Iris pigment epithelial cell (primary cell): Measurements from ENCODE around the gene CLTC.
"Not testable (repeated sequence)": the region's sequence is repeated elsewhere in the genome, so short reads cannot be mapped to it uniquely, and the experiment has no call there.

Source experiments
- DNase-seq: peaks from one replicate; pipeline ENCODE4 v3.0.0-alpha.2; 2011; ENCODE audit warnings: low read depth

Gene CLTC

DNA sequence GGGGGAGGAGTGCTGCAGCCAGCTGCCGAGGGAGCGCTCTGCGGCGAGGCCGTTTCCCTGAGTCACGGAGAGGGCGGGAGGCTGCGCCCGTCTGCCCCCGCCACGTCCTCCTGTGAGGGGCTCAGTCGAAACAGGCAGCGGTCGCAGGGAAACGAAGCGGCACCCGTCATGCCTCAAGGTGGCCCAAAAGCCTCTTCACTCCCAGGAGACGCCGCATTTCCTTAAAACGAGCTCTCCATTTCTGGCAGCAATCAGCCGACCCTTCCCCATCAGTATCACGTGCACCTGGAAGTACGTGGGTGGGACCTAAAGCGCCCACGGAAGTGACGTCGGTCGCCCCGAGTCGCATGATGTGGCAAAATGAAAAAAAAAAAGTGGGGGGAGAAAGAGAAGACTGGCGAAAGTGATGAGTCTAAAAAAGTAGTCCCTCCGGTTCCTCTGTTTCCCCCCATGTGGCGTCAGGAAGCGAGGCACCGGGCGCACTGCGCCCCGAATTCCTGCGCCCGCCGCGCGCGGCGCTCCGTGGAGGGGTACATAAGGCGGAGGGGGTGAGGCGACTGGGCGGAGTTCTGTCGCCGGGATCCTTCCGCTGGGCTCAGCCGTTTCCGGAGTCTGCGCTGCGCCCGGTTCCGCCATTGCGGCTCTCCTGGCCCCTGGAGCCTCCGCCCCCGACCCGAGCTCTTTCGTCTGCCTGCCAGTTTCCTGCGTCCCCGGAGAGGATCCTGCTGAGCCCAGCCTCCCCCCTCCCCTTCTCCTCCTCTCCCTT, at the start of gene CLTC:
Gene CLTC (plus strand): TSS at position 598 of the 766 bp plus-strand sequence. CDS start 237 bp downstream, outside the sequence.
- peak; percentile 98 for DNase-seq

DNA sequence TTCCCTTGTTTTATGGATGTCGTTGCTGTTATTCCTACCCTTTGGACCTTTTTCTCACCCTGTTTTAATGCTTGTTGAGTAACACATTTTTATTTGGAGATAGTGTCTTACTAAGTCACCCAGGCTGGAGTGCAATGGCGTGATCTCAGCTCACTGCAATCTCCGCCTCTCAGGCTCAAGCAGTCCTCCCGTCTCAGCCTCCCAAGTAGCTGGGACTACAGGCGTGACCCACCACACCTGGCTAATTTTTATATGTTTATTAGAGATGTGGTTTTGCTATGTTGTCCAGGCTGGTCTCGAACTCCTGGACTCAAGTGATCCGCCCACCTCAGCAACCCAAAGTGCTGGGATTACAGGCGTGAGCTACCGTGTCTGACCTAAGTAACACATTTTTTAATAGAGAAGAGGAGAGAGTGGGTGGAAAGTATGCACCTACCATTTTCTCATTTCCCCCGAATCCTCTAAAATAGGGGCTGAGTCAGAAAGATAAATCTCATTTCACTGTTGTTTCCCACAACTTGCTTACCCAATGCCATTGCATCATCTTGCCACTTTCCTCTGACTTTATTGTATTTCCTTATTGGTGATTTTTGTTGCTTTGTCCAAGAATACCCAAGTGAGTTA, 47.3 kb upstream of the CLTC start:
- DNase-seq, result peak; percentile 77

DNA sequence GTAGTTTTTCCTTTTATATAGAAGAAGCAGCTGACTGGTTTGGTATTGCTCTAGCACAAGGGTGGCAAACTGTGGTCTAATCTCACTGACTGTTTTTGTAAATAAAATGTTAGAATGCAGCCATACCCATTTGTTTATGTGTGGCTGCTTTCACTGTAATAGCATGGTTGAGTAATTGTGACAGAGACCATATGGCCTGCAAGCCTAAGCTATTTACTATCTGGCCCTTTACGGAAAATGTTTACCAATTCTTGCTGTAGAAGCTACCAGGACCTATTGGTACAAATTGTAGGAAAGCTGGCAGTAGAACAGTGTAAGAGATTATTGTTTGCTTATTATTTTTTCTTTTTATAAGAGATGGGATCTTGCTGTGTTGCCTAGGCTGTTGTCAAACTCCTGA, 35.5 kb upstream of the CLTC start:
- DNase-seq, result not testable (repeated sequence)

DNA sequence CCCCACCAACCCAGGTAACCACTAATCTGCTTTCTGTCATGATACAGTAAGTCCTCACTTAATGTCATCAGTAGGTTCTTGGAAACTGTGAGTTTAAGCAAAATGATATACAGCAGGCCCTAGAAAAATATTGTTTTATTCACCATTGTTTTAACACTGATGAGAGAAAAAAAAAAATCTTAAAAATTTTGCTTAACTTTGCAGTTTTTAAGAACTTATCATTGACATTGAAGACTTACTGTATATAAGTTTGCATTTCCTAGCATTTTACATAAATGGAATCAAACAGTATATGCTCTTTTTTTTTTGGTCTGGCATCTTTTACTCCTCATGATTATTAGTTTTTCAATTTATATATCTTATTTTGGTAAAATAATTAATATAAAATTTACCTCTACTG, 19.5 kb upstream of the CLTC start:
- no peak for DNase-seq

DNA sequence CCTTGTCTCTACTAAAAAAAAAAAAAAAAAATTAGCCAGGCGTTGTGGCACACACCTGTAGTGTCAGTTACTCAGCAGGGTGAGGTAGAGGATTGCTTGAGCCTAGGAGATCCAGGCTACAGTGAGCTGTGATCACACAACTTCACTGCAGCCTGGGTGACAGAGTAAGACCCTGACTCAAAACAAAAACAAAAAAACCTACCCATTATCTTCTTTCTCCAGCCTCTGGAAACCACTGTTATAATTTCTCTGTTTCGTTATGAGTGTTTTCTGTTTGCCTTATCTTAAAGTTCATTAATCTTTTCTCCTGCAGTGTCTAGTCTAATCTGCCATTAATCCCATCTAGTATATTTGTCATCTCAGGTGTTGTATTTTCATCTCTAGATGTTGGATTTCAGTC, 18.6 kb upstream of the CLTC start:
- no peak for DNase-seq

DNA sequence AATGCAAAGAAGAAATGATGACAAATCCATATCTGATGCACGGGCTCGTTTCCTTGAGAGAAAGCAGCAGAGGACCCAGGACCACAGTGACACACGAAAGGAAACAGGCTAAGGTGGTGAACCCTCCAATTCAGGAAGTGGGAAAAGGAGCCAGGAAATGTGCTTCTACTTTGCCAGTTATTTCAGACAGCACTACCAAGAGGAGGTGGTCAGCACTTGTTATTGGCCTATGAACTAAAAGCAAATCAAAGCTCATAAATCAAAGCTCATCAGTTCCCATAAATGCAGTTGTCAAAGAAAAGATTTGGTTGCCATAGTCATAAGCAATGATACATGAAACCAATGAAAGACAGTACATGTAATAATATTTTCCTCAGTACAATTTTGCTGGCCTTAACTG, 12.6 kb upstream of the CLTC start:
- no peak for DNase-seq

DNA sequence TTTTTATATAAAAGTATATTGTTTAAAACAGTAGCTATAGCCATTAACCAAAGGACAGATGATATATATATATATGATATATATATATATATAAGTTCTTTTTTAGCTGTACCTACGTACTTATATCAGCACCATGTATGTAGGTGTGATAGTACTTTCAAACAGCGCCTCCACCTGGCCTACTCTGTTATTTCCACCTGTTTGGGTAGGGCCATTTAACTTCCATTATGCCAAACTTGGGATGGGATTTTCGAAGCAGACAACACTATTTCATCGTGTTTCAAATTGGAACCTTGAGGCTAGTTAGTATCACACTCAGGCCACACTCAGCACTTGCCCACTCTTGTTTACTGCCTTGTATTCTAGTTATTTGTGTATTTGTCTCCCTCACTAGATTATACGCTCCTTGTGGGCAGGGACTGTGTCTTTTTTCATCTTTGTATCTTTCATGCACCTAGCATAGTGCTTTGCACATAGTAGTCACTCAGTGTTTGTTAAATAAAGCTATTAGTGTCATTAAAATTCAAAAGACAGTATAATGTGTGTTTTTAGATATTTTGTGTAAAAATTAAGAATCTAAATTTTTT, 11.8 kb upstream of the CLTC start:
- DNase-seq, result no peak

DNA sequence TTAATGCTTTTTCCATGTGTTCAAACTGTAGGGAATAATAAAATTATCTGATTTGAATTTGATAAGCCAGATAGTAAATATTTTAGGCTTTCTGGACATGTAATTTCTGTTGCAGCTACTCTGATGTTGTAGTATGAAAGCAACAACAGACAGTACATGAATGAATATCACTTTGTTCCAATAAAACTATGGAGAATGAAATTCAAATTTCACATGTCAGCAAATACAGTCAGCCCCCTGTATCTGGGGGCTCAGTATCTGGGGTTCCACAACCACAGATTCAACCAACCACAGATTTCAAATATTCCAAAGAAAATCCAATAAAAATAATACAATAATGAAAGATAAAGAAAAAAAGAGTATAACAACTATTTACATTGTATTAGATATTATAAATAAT, 8.2 kb upstream of the CLTC start:
- DNase-seq, result no peak

DNA sequence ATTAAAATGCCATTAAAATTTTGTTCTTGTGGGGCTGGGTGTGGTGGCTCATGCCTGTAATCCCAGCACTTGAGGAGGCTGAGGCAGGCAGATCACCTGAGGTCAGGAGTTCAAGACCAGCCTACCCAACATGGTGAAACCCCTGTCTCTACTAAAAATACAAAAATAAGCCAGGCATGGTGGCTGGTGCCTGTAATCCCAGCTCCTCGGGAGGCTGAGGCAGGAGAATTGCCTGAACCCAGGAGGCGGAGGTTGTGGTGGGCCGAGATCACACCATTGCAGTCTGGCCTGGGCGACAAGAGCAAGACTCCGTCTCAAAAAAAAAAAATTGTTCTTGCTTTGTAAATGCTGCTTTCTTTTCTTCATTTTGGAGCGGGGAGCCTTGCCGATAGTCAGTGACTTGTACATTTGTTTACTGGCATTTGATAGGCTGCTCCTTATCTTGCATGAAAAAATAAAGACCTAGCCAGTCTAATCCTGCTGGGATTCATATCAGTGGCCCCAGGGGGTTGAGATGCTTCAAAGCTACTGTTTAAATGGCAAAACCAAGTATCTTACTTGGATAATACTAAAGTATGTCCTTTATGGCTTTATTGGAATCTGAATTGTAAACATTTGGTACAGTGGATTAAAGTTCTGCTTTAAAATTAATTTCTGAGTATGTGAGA, 3.3 kb upstream of the CLTC start:
- DNase-seq, result peak; percentile 61

DNA sequence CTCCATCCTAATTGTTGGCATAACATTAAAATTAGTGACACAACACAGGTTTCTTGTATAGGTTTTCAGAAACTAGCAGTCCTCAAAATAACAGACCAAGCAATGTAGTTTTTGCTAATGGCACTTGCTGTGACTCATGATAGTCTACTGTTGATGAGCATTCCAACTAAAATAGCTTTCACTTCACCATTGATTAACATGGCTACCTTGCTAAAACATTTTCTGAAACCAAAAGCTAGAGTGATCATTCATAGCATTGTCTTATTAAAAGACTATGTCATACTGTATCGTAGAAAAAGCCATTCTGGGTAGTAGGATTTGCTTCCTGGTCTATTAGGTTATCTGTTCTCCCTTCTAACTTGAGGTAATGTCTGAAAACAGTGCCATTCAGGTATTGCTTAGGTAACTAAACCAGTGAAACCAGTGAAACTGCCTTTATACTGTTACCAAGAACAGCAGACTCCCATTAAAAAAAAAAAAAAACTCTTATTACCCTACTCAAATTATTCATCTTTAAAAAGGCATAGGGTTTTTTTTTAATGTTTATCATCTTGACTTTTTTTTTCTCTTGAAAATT, 2.5 kb upstream of the CLTC start:
- no peak for DNase-seq

DNA sequence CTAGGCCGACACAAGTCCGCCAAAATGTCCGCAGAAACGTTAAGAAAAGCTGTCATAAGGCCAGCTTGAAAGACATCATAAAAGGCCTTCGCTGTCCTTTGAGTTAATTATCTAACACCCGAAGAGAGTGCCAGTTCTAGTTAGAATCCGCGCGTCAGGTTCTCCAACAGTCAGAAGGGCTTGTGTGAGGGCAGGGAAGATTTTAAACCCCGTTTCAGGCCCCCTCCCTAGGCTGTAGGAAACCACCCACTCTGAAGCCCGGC, 729 bp upstream of the CLTC start:
- no peak for DNase-seq

DNA sequence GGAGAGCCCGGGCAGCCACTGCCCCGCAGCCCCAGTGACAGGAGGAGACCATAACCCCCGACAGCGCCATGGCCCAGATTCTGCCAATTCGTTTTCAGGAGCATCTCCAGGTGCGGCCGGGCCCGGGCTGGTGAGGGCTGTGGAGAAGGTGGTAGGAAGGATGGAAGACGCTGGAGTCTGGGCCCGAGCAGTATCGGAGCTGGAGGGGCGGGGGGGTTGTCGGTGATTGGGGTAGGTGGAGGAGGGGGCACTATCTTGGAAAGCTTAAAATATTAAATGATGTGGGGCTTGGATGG, 317 bp downstream of the CLTC start:
- no peak for DNase-seq

DNA sequence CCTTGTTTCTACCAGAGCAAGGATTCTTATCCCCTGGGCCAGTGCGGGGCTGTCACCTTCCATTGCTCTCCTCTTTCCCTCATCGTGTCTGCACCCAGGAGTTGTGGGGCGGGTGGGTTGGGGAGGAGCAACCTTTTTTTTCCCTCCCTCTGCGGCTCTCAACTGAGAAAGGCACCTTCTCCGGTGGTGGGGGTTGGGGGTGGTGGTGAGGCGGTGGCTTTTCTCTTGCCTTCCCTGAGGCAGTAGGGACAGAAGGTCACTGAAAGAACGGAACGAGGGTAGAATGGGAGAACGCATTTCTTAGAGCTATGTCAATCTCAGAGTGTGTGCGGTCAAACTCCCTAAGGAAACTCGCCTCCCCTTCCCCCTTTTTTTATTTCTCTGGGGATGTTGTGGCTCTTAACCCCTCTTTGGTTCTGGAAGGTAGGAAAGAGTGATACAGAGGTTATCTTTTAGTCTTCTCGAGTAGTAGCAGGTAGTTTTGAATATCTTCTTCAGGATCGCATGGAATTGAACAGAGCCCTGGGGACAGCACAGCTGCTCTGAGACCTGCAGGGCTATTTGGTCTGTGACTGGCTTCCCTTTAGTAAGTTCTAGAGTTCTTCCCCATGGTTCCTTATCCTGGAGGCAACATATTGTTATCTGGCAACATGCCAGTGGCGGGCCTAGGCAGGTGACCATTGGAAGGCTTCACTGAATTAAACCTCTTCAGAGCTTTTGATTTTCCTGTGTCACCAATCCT, 994 bp downstream of the CLTC start:
- DNase-seq, result peak; percentile 27

DNA sequence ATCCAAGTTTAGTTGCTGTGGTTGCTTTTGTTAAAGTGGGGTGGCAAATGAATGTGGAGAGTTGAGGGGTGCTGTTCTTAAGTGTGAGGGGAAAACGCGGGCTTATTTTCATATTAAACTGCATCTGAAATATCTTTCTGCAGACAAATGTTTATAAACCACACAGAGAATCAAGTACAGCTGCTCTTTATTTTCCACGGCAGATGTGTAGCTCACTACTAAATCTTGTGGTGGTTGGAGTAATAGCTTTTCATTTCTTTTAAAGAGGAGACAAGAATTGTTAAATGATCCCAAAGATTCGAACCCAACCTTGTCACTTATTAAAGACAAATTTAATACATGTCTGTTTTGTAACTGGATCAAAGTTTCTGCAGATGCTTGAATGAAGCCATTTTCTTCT, 2.1 kb downstream of the CLTC start:
- DNase-seq, result no peak

DNA sequence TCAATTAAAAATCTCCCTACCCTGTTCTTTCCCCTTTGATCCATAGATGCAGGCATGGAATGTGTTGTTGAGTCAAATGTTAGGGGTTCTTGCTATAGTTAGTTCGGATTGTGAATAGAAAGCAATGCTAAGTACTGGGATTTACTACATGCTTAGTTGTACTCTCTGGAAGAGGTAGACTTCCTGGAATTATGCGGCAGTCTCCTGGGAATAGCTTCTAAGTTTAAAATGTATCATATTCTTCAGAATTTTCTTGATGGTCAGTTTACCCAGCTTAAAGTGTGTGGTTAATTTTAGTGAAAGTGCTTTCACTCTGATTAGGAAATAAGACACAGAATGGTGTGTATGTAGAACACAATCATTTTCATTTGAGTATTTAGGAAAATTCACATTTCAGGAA, 3.5 kb downstream of the CLTC start:
- DNase-seq, result no peak

DNA sequence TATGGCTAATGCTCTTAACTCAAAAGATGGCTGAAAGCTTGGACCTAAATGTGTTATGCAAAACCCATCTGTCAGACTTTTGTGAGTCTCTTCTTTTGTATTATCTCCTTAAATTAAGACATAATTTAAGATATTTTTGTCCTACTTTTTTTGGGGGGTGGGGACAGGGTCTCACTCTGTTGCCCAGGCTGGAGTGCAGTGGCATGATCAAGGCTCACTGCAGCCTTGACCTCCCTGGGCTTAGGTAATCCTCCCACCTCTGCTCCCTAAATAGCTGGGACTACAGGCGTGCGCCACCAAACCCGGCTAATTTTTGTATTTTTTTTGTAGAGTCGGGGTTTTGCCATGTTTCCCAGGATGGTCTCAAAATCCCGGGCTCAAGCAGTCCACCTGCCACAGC, 7.1 kb downstream of the CLTC start:
- DNase-seq, result no peak

DNA sequence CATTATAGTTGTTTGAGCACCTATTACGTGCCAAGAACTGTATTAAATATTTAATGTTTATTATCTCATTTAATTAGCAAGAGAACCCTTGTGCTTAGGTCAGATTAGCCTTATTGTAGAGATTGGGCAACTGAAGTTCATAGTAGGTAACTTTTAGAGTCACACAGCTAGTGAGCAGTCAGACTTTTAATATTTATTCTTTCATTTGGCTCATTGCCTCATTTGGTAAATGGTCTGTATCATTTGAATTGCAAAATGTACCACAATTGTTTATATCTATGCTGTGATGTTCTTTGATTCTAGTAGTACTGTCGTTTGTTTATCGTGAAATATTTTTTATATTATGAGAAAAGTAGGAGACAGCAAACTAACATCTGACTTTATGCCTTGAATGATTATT, 7.6 kb downstream of the CLTC start:
- peak; percentile 66 for DNase-seq

DNA sequence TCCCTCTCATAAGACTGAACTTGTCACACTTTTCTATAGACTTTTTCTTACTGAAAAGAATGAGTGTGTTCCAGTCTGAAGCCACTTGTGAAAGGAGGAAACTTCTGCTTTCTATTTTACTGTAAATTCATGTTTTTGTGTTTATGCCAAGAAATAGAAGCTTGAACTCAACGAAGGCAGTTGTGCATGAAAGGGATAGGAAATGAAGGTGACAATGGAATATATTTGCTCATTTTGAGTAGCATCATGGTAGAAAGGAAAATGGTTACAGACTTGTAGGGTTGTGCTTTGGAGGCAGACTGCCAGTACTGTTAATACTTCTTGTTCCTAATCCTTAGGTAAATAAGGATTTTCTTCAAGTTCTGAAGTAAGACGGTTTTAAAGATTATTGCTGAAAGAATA, 8.1 kb downstream of the CLTC start:
- peak; percentile 44 for DNase-seq

DNA sequence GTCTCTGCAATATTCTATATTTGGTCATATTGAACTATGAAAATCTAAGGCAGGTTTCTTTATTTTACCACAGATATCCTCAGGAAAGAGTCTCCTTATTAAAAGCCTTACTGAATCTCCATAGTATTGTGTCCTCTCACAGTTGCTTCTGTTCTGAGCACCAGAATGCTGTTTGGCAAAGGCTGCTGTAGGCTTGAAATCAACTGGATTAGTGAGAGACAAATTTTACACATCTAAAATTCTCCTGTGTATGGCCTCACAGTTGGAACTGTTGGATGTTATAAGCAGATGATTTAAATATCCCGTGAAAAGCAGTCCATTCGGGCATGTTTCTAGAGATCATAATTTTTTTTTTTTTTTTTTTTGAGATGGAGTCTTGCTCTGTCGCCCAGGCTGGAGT, 9.5 kb downstream of the CLTC start:
- no peak for DNase-seq

DNA sequence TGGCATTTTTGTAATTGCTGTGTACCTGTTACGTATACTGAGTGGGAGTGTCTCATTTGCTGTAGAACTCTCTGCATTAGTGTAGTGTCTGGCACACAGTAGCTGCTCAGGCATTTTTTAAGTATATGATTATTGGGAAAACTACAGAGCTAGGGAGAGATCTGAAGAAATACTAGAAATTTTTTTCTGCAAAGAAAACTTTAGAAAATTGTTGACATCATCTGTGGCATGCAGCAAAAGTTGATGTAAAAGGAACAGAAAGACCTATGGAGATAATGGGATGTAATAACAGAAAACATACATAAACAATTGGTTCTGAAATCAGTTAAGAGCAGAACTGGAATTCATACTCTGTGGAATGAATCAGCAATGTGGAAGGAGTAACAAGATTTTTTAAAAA, 11.6 kb downstream of the CLTC start:
- DNase-seq, result peak; percentile 28

DNA sequence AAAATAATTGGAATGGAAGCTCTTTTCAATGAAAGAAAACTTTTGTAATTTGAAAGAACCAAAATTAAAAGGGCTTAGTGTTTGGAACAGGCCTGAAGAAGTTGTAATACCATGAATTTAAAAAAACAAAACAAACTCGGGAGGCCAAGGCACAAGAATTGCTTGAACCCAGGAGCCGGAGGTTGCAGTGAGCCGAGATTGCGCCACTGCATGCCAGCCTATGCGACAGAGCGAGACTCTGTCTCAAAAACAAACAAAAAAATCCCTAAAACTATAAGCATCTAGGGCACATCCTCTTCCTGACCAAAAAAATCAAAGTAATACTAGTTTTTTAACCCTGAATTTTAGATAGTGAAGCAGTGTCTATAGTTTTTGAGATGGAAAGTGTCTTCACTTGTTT, 12.7 kb downstream of the CLTC start:
- DNase-seq, result no peak

DNA sequence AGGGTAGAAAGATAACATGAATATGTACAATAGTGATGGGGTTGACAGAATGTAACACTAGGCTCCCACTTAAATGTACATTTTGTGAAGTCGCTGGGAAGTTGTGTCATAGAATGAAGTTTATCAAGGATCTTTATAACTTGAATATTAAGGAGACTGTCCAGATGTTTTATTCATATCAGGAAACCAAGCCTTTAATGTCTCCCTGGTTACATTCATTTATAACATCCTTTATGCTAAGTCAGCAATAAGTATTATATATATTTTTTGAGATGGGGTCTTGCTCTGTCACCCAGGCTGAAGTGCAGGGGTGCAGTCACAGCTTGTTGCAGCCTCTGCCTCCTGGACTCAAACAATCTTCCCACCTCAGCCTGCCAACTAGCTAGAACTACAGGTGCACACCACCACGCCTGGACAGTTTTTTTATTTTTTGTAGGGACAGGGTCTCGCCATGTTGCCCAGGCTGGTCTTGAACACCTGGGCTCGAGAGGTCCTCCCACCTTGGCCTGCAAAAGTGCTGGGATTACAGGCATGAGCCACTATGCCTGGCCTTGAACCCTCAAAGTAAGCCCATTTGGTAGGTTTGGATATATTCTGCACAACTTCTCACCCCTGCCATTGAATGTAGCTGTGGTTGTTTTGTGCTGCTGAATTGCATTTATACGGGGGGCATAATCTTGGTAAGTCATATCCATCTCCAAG, 14.1 kb downstream of the CLTC start:
- no peak for DNase-seq
